Inferior parietal cortex (tissue), 1 donor: Measurements from ENCODE around the gene TGIF2LY.
"Not testable (repeated sequence)": the region's sequence is repeated elsewhere in the genome, so short reads cannot be mapped to it uniquely, and the experiment has no call there.

Experiments used
- DNase-seq: peaks from one replicate; pipeline ENCODE4 v3.0.0-alpha.2; 2016; ENCODE audit errors: extremely low spot score

The TGIF2LY gene

GRCh38 chrY:3578767-3579166 is at the start of gene TGIF2LY:
TGIF2LY (plus strand) TSS chrY:3579067; CDS start chrY:3579245, 178 bp downstream.
- DNase-seq: not testable (repeated sequence)
